ENCODE data around the gene CHST1.

- TF ChIP-seq POLR2AphosphoS5 (IDR thresholded peaks at IDR 0.05; ENCODE audit: low read depth), result no peak
- no peak for TF ChIP-seq EZH2phosphoT487 (IDR thresholded peaks at IDR 0.05; ENCODE audit: unreplicated experiment)
- TF ChIP-seq EZH2 (IDR thresholded peaks at IDR 0.05; ENCODE audit: low read depth, unreplicated experiment), result no peak
- no peak for TF ChIP-seq CTCF (conservative IDR thresholded peaks at IDR 0.05; ENCODE audit: low read depth in 2 of 2)
- TF ChIP-seq CREB1 (CRISPR knock-in tag; IDR thresholded peaks at IDR 0.05; ENCODE audit: low read depth), result no peak
- no peak for TF ChIP-seq REST (IDR thresholded peaks at IDR 0.05; ENCODE audit: unreplicated experiment)
- no peak for TF ChIP-seq ZNF462 (CRISPR knock-in tag; IDR thresholded peaks at IDR 0.05)
- TF ChIP-seq NANOG (IDR thresholded peaks at IDR 0.05; ENCODE audit: borderline replicate concordance), result no peak
Observed at GRCh38 chr11:45685964-45686537, 20.6 kb upstream of the CHST1 start.

Measured in GM23338 (cell line).